IPS-15b (cell line): ENCODE measurements around the gene RALY.

ENCODE experiments used
- H3K27me3 ChIP-seq: one replicate; pipeline ENCODE4 v1.6.1; 2013; ENCODE audit warnings: low read length; ENCODE audit not compliant: control insufficient read depth, insufficient read depth
- H3K36me3 ChIP-seq: one replicate; pipeline ENCODE4 v1.6.1; 2013; ENCODE audit warnings: low read length; ENCODE audit not compliant: control insufficient read depth, insufficient read depth
- H3K4me1 ChIP-seq: one replicate; pipeline ENCODE4 v1.6.1; 2013; ENCODE audit warnings: mild to moderate bottlenecking, low read length; ENCODE audit not compliant: control insufficient read depth, insufficient read depth
- H3K4me3 ChIP-seq: one replicate; pipeline ENCODE4 v1.5.1; 2013; ENCODE audit warnings: low read depth, low read length
- H3K9ac ChIP-seq: one replicate; pipeline ENCODE4 v1.6.1; 2013; ENCODE audit warnings: low read depth, mild to moderate bottlenecking, low read length
- H3K9me3 ChIP-seq: one replicate; pipeline ENCODE4 v1.6.1; 2013; ENCODE audit warnings: mild to moderate bottlenecking, low read length; ENCODE audit not compliant: control insufficient read depth, insufficient read depth

Gene RALY

GRCh38 chr20:34062570-34063482 lies 69.1 kb downstream of the RALY start:
- H3K9ac ChIP-seq = no peak overlapping the region
- H3K27me3 ChIP-seq = no peaks in the 10 kb centered on the region
- H3K9me3 ChIP-seq = no peaks in the 10 kb centered on the region
- no peak overlapping the region for H3K4me3 ChIP-seq
- H3K36me3 ChIP-seq = no peaks in the 10 kb centered on the region
- peaks cover 4% of the 10 kb centered on the region for H3K4me1 ChIP-seq

GRCh38 chr20:34064286-34064685 lies 70.6 kb downstream of the RALY start:
- Histone ChIP-seq H3K9me3 (no peaks in the 10 kb centered on the region), H3K4me1 (peaks cover 8% of the 10 kb centered on the region), H3K27me3 (no peaks in the 10 kb centered on the region), H3K9ac (no peak overlapping the region), H3K36me3 (no peaks in the 10 kb centered on the region), H3K4me3 (no peak overlapping the region)

- peaks cover 12% of the 10 kb centered on the region for H3K4me1 ChIP-seq
- H3K4me3 ChIP-seq = no peak overlapping the region
- no peaks in the 10 kb centered on the region for H3K36me3 ChIP-seq
- no peaks in the 10 kb centered on the region for H3K9me3 ChIP-seq
- no peak overlapping the region for H3K9ac ChIP-seq
- H3K27me3 ChIP-seq = no peaks in the 10 kb centered on the region
These were observed 71.5 kb downstream of the RALY start for GRCh38 chr20:34065260-34065659.

GRCh38 chr20:34066476-34067090 lies 72.9 kb downstream of the RALY start:
- Histone ChIP-seq H3K36me3 (no peaks in the 10 kb centered on the region), H3K4me3 (no peak overlapping the region), H3K9me3 (no peaks in the 10 kb centered on the region), H3K9ac (no peak overlapping the region), H3K27me3 (no peaks in the 10 kb centered on the region), H3K4me1 (peaks cover 12% of the 10 kb centered on the region)

GRCh38 chr20:34068001-34068400 lies 74.3 kb downstream of the RALY start:
- H3K4me1 ChIP-seq = peaks cover 12% of the 10 kb centered on the region
- no peaks in the 10 kb centered on the region for H3K9me3 ChIP-seq
- H3K4me3 ChIP-seq = no peak overlapping the region
- no peaks in the 10 kb centered on the region for H3K36me3 ChIP-seq
- no peaks in the 10 kb centered on the region for H3K27me3 ChIP-seq
- H3K9ac ChIP-seq = no peak overlapping the region

- H3K4me1 ChIP-seq = peaks cover 12% of the 10 kb centered on the region
- H3K9ac ChIP-seq = no peak overlapping the region
- no peak overlapping the region for H3K4me3 ChIP-seq
- H3K9me3 ChIP-seq = no peaks in the 10 kb centered on the region
- no peaks in the 10 kb centered on the region for H3K36me3 ChIP-seq
- H3K27me3 ChIP-seq = no peaks in the 10 kb centered on the region
These were observed 75.8 kb downstream of the RALY start for GRCh38 chr20:34069341-34070078.

GRCh38 chr20:34070079-34070439 lies 76.3 kb downstream of the RALY start:
- Histone ChIP-seq H3K9me3 (no peaks in the 10 kb centered on the region), H3K4me3 (no peak overlapping the region), H3K4me1 (peaks cover 12% of the 10 kb centered on the region), H3K36me3 (no peaks in the 10 kb centered on the region), H3K9ac (no peak overlapping the region), H3K27me3 (no peaks in the 10 kb centered on the region)

GRCh38 chr20:34070859-34071258 lies 77.1 kb downstream of the RALY start:
- H3K36me3 ChIP-seq = no peaks in the 10 kb centered on the region
- H3K4me3 ChIP-seq = no peak overlapping the region
- no peaks in the 10 kb centered on the region for H3K27me3 ChIP-seq
- H3K9me3 ChIP-seq = no peaks in the 10 kb centered on the region
- no peak overlapping the region for H3K9ac ChIP-seq
- peaks cover 12% of the 10 kb centered on the region for H3K4me1 ChIP-seq

- Histone ChIP-seq H3K27me3 (no peaks in the 10 kb centered on the region), H3K9me3 (no peaks in the 10 kb centered on the region), H3K9ac (no peak overlapping the region), H3K4me3 (no peak overlapping the region), H3K4me1 (peaks cover 12% of the 10 kb centered on the region), H3K36me3 (peaks cover 4% of the 10 kb centered on the region)
These were observed 78.4 kb downstream of the RALY start for GRCh38 chr20:34072076-34072475.

- H3K9me3 ChIP-seq = no peaks in the 10 kb centered on the region
- H3K36me3 ChIP-seq = peaks cover 4% of the 10 kb centered on the region
- H3K9ac ChIP-seq = no peak overlapping the region
- no peaks in the 10 kb centered on the region for H3K27me3 ChIP-seq
- H3K4me3 ChIP-seq = no peak overlapping the region
- H3K4me1 ChIP-seq = peaks cover 8% of the 10 kb centered on the region
These were observed 79.1 kb downstream of the RALY start for GRCh38 chr20:34072778-34073177.

GRCh38 chr20:34074101-34074760 lies 80.5 kb downstream of the RALY start:
- Histone ChIP-seq H3K9ac (no peak overlapping the region), H3K27me3 (no peaks in the 10 kb centered on the region), H3K36me3 (peaks cover 10% of the 10 kb centered on the region)

More at GRCh38 chr20:34074101-34074760, 80.5 kb downstream of the RALY start:
- Histone ChIP-seq H3K9me3 (no peaks in the 10 kb centered on the region), H3K4me1 (peaks cover 4% of the 10 kb centered on the region), H3K4me3 (no peak overlapping the region)
